HG02852 (cell line): Measurements from ENCODE around the gene TSPY8.
"Not testable (repeated sequence)": the region's sequence is repeated elsewhere in the genome, so short reads cannot be mapped to it uniquely, and the experiment has no call there.

Experiments used
- ATAC-seq: cut with Tn5 transposase; IDR thresholded peaks from one replicate; pipeline ENCODE4 v1.9.1; 2021; ENCODE audit warnings: mild to moderate bottlenecking, moderate library complexity; ENCODE audit not compliant: unreplicated experiment

Gene TSPY8, protein sequence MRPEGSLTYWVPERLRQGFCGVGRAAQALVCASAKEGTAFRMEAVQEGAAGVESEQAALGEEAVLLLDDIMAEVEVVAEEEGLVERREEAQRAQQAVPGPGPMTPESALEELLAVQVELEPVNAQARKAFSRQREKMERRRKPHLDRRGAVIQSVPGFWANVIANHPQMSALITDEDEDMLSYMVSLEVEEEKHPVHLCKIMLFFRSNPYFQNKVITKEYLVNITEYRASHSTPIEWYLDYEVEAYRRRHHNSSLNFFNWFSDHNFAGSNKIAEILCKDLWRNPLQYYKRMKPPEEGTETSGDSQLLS

GRCh38 chrY:9357497-9357896 is at the start of gene TSPY8:
Gene TSPY8 (plus strand): TSS chrY:9357797. CDS start chrY:9357843, 46 bp downstream.
- not testable (repeated sequence) for ATAC-seq

DNA sequence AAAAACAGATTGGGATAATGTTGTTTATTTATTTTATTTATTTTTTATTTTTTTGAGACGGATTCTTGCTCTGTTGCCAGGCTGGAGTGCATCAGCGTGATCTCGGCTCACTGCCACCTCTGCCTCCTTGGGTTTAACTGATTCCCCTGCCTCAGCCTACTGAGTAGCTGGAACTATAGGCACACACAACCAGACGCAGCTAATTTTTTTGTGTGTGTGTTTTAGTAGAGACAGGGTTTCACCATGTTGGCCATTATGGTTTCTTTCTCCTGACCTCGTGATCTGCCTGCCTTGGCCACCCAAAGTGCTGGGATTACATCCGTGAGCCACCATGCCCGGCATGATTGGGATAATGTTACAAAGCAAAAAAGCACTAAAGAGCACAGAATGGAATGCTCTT is 36.6 kb upstream of the TSPY8 start:
- no peak for ATAC-seq

GRCh38 chrY:9337164-9337563 is 20.4 kb upstream of the TSPY8 start, which contains the start of gene TSPY4:
Gene TSPY4 (plus strand): TSS chrY:9337464. CDS start chrY:9337510, 46 bp downstream.
- ATAC-seq, result not testable (repeated sequence)

GRCh38 chrY:9396527-9396926 is 38.9 kb downstream of the TSPY8 start:
- not testable (repeated sequence) for ATAC-seq

DNA sequence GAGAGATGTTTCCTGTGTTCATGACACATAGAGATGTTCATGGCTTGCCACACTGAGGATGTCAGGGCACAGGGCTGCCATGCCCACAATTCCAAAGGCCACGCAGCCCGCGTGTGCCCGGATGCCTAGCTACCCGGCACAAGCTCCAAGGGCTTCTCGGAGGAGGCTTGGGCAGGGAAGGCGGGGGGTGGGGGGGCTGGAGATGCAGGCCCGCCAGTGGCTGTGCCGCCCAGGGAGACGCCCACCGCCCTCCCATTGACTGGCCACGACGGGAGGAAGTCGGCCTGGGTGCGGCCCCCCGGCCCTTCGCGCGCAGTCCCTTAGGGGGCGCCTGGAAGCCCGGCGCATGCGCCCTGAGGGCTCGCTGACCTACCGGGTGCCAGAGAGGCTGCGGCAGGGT is 40.5 kb downstream of the TSPY8 start, which contains the start of gene TSPY3:
Gene TSPY3, plus strand, starts transcription at position 301 of the 400 bp plus-strand sequence. Its CDS starts 46 bp downstream, at position 347.
- ATAC-seq, result not testable (repeated sequence)
